Measurements from ENCODE around the gene EEF2KMT. TPM values are rescaled to one million over a fixed set of nuclear protein-coding genes. Genes with fewer than 3 reads are reported as not detected.
A peak's percentile ranks its signal among the peaks of the same experiment; 100 is the strongest.
"Not testable (repeated sequence)": the region's sequence is repeated elsewhere in the genome, so short reads cannot be mapped to it uniquely, and the experiment has no call there.

Gene EEF2KMT
- total and polyA plus RNA-seq, 2 donors, result 5.4 to 5.9 TPM

DNA sequence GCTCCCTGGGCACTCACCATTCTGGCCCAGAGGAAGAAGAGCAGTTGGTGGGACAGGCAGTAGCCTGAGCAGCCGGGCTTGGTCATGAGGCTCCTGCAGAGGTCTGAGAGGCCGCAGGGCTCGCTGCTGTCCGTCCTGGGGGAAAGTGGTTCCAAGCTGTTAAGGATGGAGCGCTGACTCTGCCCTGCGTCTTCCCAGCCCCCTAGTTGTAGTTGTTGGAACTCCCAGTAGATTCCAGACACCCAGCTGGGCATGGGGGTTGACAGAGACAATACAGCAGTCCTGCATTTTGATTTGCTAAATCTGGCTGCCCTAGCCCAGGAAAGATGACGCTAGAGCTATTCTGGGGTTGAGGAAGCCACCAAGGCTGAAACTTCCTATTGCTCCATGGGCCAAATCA, 39.1 kb downstream of the EEF2KMT start:
- H3K27me3 ChIP-seq (ENCODE audit: control insufficient read depth in 2 of 2, insufficient read depth in 1 of 2, low read length in 1 of 2), result no peaks in the 10 kb centered on the region
- peaks cover 0 to 4% of the 10 kb centered on the region in 2 donors for H3K9me3 ChIP-seq (ENCODE audit: control insufficient read depth in 2 of 2, insufficient read depth in 1 of 2, low read length in 1 of 2)
- H3K36me3 ChIP-seq (ENCODE audit: control insufficient read depth in 2 of 2, insufficient read depth in 2 of 2, low read length in 1 of 2), result no peaks in the 10 kb centered on the region
- H3K4me1 ChIP-seq (ENCODE audit: control insufficient read depth in 2 of 2, insufficient read depth in 2 of 2, low read length in 2 of 2), result peaks cover 0 to 9% of the 10 kb centered on the region in 2 donors
- H3K4me3 ChIP-seq (ENCODE audit: low read length in 2 of 2), result no peak overlapping the region
- no peak overlapping the region for H3K27ac ChIP-seq (ENCODE audit: low read depth in 1 of 2, low read length in 1 of 2)
- WGBS, result 91% methylated on average over 7 of the region's 7 CpGs
- no peak for DNase-seq (ENCODE audit: low read depth in 6 of 9, low spot score in 9 of 9)

DNA sequence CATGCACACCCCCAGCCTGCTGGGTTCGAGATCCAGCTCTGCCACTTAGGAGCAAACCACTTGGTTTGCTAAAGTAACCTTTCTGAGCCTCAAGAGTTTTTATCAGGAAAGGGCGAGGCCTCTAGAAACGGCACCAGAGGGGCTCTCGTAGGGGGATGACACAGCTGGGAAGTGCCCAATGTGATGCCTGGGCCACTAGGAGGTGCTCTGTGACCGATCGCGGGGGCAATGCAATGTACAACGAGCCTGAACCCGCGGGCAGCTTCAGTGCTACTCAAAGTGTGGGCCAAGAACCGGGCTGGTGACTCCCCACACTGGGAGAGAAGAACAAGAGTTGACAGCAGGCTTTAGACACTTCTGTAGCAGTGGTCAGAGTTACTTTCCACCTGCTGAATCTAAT, 41.2 kb downstream of the EEF2KMT start:
- peak in 6 of 9 donors; percentile 11 to 75 (median 52) for DNase-seq (ENCODE audit: low read depth in 6 of 9, low spot score in 9 of 9)
- H3K4me3 ChIP-seq (ENCODE audit: low read length in 2 of 2), result no peak overlapping the region
- no peak overlapping the region for H3K27ac ChIP-seq (ENCODE audit: low read depth in 1 of 2, low read length in 1 of 2)
- H3K27me3 ChIP-seq (ENCODE audit: control insufficient read depth in 2 of 2, insufficient read depth in 1 of 2, low read length in 1 of 2), result no peaks in the 10 kb centered on the region
- H3K9me3 ChIP-seq (ENCODE audit: control insufficient read depth in 2 of 2, insufficient read depth in 1 of 2, low read length in 1 of 2), result peaks cover 0 to 4% of the 10 kb centered on the region in 2 donors
- peaks cover 0 to 9% of the 10 kb centered on the region in 2 donors for H3K4me1 ChIP-seq (ENCODE audit: control insufficient read depth in 2 of 2, insufficient read depth in 2 of 2, low read length in 2 of 2)
- 11% methylated on average over 11 of the region's 11 CpGs for WGBS
- H3K36me3 ChIP-seq (ENCODE audit: control insufficient read depth in 2 of 2, insufficient read depth in 2 of 2, low read length in 1 of 2), result no peaks in the 10 kb centered on the region

DNA sequence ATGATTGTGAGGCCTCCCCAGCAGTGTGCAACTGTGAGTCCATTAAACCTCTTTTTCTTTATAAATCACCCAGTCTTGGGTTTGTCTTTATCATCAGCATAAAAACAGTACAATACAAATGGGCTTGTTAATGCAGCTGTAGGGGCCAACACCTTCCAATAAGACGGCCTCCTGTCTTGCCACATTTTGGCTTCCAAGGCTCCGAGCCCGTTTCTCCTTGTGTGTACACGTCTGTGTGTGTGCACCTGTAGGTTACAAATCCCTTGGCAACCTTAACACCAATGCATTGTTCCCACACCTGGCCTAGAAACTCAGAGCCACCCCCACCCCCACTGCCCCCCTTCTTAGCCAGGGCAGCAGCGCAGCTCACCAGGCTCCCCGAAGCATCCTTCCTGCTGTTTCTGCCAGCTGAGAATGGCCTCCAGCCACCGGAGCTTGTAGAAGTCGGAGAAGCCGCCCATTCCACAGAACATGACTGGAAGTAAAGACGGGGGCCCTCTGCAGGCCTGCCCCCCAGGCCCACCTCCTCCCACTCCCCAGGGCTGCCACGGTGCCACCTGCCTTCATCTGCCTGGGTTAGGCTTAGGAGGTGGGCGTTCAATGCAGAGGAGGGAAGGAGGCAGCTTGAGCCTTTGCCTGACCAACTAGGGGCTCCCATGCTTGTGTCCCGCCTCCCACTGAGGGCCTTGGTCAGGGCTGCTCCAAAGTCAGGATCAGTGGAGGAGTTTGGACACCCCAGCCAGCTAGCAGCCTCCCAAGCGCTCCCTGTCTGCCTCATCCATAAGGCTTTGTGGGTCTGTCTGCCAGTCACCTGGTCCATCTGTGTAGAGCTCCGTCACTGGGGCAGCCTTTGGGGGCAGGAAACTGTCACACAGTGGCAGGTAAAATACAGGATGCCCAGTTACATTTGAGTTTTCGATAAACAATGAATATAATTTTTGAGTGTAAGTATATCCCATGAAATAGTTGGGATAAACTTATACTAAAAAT, 42.4 kb downstream of the EEF2KMT start:
- Histone ChIP-seq H3K27me3 (ENCODE audit: control insufficient read depth in 2 of 2, insufficient read depth in 1 of 2, low read length in 1 of 2) (no peaks in the 10 kb centered on the region), H3K27ac (ENCODE audit: low read depth in 1 of 2, low read length in 1 of 2) (no peak overlapping the region), H3K9me3 (ENCODE audit: control insufficient read depth in 2 of 2, insufficient read depth in 1 of 2, low read length in 1 of 2) (peaks cover 0 to 4% of the 10 kb centered on the region in 2 donors), H3K4me1 (ENCODE audit: control insufficient read depth in 2 of 2, insufficient read depth in 2 of 2, low read length in 2 of 2) (peaks cover 0 to 8% of the 10 kb centered on the region in 2 donors), H3K4me3 (ENCODE audit: low read length in 2 of 2) (no peak overlapping the region), H3K36me3 (ENCODE audit: control insufficient read depth in 2 of 2, insufficient read depth in 2 of 2, low read length in 1 of 2) (no peaks in the 10 kb centered on the region)
- WGBS, result 96% methylated on average over 16 of the region's 16 CpGs
- no peak for DNase-seq (ENCODE audit: low read depth in 6 of 9, low spot score in 9 of 9)

GRCh38 chr16:5046914-5047313, 50.7 kb downstream of the EEF2KMT start:
- no peak for DNase-seq (ENCODE audit: low read depth in 6 of 9, low spot score in 9 of 9)

GRCh38 chr16:5045499-5046115, 52.0 kb downstream of the EEF2KMT start:
- peaks cover 0 to under 1% of the 10 kb centered on the region in 2 donors for H3K27me3 ChIP-seq (ENCODE audit: control insufficient read depth in 2 of 2, insufficient read depth in 1 of 2, low read length in 1 of 2)
- no peak overlapping the region for H3K4me3 ChIP-seq (ENCODE audit: low read length in 2 of 2)
- H3K9me3 ChIP-seq (ENCODE audit: control insufficient read depth in 2 of 2, insufficient read depth in 1 of 2, low read length in 1 of 2), result no peaks in the 10 kb centered on the region
- H3K4me1 ChIP-seq (ENCODE audit: control insufficient read depth in 2 of 2, insufficient read depth in 2 of 2, low read length in 2 of 2), result no peaks in the 10 kb centered on the region
- DNase-seq (ENCODE audit: low read depth in 6 of 9, low spot score in 9 of 9), result no peak
- no peak overlapping the region for H3K27ac ChIP-seq (ENCODE audit: low read depth in 1 of 2, low read length in 1 of 2)
- no peaks in the 10 kb centered on the region for H3K36me3 ChIP-seq (ENCODE audit: control insufficient read depth in 2 of 2, insufficient read depth in 2 of 2, low read length in 1 of 2)
- WGBS, result 97% methylated on average over 10 of the region's 10 CpGs

More at GRCh38 chr16:5046914-5047313, 50.7 kb downstream of the EEF2KMT start:
- no peak overlapping the region for H3K27ac ChIP-seq (ENCODE audit: low read depth in 1 of 2, low read length in 1 of 2)
- H3K9me3 ChIP-seq (ENCODE audit: control insufficient read depth in 2 of 2, insufficient read depth in 1 of 2, low read length in 1 of 2), result no peaks in the 10 kb centered on the region
- no peaks in the 10 kb centered on the region for H3K4me1 ChIP-seq (ENCODE audit: control insufficient read depth in 2 of 2, insufficient read depth in 2 of 2, low read length in 2 of 2)
- H3K4me3 ChIP-seq (ENCODE audit: low read length in 2 of 2), result no peak overlapping the region
- WGBS, result 89% methylated on average over 2 of the region's 2 CpGs
- no peaks in the 10 kb centered on the region for H3K36me3 ChIP-seq (ENCODE audit: control insufficient read depth in 2 of 2, insufficient read depth in 2 of 2, low read length in 1 of 2)
- no peaks in the 10 kb centered on the region for H3K27me3 ChIP-seq (ENCODE audit: control insufficient read depth in 2 of 2, insufficient read depth in 1 of 2, low read length in 1 of 2)

DNA sequence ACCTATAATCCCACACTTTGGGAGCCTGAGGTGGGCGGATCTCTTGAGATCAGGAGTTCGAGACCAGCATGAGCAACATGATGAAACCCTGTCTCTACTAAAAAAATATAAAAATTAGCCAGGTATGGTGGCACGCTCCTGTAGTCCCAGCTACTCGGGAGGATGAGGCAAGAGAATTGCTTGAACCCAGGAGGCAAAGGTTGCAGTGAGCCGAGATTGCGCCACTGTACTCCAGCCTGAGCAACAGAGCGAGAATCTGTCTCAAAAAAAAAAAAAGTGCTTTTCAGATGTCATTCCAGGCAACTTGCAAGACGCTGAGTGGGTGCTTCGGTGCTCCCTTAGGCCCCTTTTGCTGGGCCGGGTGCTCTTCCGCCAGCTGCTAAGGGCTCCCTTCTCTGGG, 53.0 kb downstream of the EEF2KMT start:
- not testable (repeated sequence) for H3K9me3 ChIP-seq (ENCODE audit: control insufficient read depth in 2 of 2, insufficient read depth in 1 of 2, low read length in 1 of 2); DNase-seq (ENCODE audit: low read depth in 6 of 9, low spot score in 9 of 9); H3K4me3 ChIP-seq (ENCODE audit: low read length in 2 of 2); H3K4me1 ChIP-seq (ENCODE audit: control insufficient read depth in 2 of 2, insufficient read depth in 2 of 2, low read length in 2 of 2); H3K27me3 ChIP-seq (ENCODE audit: control insufficient read depth in 2 of 2, insufficient read depth in 1 of 2, low read length in 1 of 2); H3K27ac ChIP-seq (ENCODE audit: low read depth in 1 of 2, low read length in 1 of 2); H3K36me3 ChIP-seq (ENCODE audit: control insufficient read depth in 2 of 2, insufficient read depth in 2 of 2, low read length in 1 of 2)
- whole genome bisulfite sequencing, result 97% methylated on average over 11 of the region's 11 CpGs

GRCh38 chr16:5044011-5044540, 53.5 kb downstream of the EEF2KMT start:
- WGBS, result 96% methylated on average over 8 of the region's 8 CpGs
- Histone ChIP-seq H3K4me3 (ENCODE audit: low read length in 2 of 2) (no peak overlapping the region), H3K27me3 (ENCODE audit: control insufficient read depth in 2 of 2, insufficient read depth in 1 of 2, low read length in 1 of 2) (peaks cover 0 to 2% of the 10 kb centered on the region in 2 donors), H3K4me1 (ENCODE audit: control insufficient read depth in 2 of 2, insufficient read depth in 2 of 2, low read length in 2 of 2) (no peaks in the 10 kb centered on the region), H3K36me3 (ENCODE audit: control insufficient read depth in 2 of 2, insufficient read depth in 2 of 2, low read length in 1 of 2) (no peaks in the 10 kb centered on the region), H3K27ac (ENCODE audit: low read depth in 1 of 2, low read length in 1 of 2) (no peak overlapping the region), H3K9me3 (ENCODE audit: control insufficient read depth in 2 of 2, insufficient read depth in 1 of 2, low read length in 1 of 2) (no peaks in the 10 kb centered on the region)
- DNase-seq (ENCODE audit: low read depth in 6 of 9, low spot score in 9 of 9), result no peak

- Histone ChIP-seq H3K27me3 (ENCODE audit: control insufficient read depth in 2 of 2, insufficient read depth in 1 of 2, low read length in 1 of 2) (peaks cover 0 to 2% of the 10 kb centered on the region in 2 donors), H3K4me1 (ENCODE audit: control insufficient read depth in 2 of 2, insufficient read depth in 2 of 2, low read length in 2 of 2) (no peaks in the 10 kb centered on the region)
- 89% methylated on average over 14 of the region's 14 CpGs for WGBS
Observed at GRCh38 chr16:5042574-5043171, 54.9 kb downstream of the EEF2KMT start.

More at GRCh38 chr16:5042574-5043171, 54.9 kb downstream of the EEF2KMT start:
- Histone ChIP-seq H3K9me3 (ENCODE audit: control insufficient read depth in 2 of 2, insufficient read depth in 1 of 2, low read length in 1 of 2) (no peaks in the 10 kb centered on the region), H3K36me3 (ENCODE audit: control insufficient read depth in 2 of 2, insufficient read depth in 2 of 2, low read length in 1 of 2) (no peaks in the 10 kb centered on the region), H3K27ac (ENCODE audit: low read depth in 1 of 2, low read length in 1 of 2) (no peak overlapping the region), H3K4me3 (ENCODE audit: low read length in 2 of 2) (no peak overlapping the region)
- no peak for DNase-seq (ENCODE audit: low read depth in 6 of 9, low spot score in 9 of 9)
